ENCODE data around the gene ZC3H18.
"Not testable (repeated sequence)": the region's sequence is repeated elsewhere in the genome, so short reads cannot be mapped to it uniquely, and the experiment has no call there.

The ZC3H18 gene

DNA sequence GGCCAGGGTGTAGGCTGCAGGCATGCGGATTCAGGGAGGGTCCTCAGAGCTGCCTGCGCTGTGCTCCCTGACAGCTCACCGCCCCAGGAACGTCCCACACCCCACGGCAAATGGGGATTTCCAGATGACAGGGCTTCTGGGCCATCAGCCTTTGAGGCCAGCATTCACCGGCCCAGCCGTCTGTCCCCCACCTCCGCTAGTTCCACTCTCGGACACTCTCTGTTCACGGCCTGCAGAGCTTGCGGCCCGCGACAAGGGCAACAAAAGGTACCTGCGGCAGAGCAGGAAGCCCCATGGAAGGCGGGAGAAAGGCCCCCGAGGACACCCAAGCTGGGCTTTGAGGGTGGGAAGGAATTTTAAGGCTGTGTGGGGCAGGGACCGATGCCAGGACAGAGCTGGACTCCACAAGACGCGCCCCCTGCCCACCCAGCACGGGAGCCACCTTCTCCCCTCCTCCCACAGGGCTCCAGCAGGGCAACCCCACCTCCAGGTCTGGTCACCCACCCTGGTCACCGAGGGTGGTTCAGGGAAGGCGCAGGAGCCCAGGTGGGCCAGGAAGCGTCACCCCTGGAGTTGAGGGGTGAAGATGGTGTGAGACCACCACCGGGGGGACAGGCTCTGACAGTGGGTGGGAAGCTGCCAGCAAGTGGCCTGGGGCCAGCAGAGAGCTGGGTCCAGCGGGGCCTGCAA, 86.2 kb downstream of the ZC3H18 start:
- DNase-seq, result no peak

DNA sequence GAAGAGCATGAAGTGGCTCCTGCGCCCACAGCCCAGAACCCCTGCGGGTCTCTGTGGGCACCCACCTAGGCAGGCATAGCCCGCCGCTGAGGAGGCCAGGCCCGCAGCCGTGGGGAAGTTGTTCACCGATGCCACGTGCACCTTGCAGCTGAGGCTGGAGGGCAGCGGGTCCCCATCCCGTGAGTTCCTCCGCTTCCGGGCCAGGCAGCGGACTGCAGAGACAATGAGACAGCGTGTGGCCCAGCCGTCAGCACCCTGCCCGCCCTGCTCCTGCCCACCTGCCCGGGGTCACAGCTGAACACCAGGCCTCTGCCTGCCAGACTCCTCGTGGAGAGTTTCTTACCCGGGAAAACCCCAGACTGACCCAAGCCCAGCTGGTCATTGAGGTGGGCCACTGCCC, 87.2 kb downstream of the ZC3H18 start:
- DNase-seq, result no peak

DNA sequence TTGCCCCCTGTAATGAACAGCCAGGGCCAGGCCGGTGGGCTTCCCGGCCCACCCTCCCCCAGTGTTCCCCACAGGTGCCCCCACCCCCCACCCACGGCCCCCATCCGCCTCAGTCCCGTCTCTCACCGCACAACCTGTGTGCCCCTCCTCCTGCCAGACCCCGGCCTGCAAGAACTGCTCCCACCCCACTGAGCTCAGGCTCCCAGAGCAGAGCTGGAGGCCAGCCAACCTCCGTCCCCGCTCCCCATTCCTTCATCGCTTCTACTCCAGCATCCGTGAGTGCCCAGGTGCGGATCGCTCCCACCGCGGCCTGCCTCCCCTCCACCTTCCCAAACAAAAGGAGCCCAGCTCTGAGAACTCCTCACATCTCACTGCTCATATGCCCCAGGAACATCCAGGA, 88.5 kb downstream of the ZC3H18 start:
- no peak for DNase-seq

DNA sequence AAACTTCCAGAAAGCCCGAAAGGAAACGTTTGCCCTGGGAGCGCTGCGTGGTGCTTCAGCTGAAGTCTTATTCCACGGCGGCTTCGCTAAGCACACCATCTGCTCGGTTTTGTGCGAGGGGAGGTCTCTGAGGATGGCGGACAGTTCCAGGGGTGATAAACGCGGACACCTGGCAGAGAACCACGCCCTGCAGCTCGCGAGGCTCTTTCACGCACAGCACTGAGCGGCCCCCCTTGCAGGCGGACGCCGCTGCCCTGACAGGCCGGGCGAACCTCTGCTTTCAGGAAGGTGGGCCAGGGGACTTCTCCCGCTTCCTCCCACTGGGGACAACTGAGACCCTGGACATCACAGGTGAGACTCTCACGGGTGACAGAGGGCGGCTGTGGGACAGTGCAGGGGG, 89.0 kb downstream of the ZC3H18 start:
- DNase-seq, result no peak

DNA sequence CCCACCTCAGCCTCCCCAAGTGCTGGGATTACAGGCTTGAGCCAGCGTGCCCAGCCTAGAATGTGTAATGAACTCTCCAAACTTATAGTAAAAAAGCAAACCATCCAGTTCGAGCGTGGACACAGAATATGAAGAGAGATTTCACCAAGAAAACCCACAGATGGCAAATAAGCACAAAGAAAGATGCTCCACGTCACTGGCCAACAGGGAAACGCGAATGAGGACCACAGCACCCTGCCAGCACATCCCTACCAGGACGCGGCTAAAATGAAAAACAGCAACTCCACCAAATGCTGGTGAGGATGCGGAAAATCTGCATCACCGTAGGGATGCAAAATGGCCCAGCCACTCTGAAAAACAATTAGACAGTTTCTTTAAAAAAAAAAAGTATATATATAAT, 91.3 kb downstream of the ZC3H18 start:
- no peak for DNase-seq

GRCh38 chr16:88662222-88662842, 92.1 kb downstream of the ZC3H18 start:
- DNase-seq, result no peak

- peak; percentile 99 for DNase-seq
Measured at GRCh38 chr16:88662843-88663606, 92.8 kb downstream of the ZC3H18 start, which contains the start of gene MVD. Gene MVD, minus strand, starts transcription at chr16:88663091. Its CDS starts 11 bp downstream, at chr16:88663080.

GRCh38 chr16:88665148-88665547, 94.9 kb downstream of the ZC3H18 start:
- no peak for DNase-seq

DNA sequence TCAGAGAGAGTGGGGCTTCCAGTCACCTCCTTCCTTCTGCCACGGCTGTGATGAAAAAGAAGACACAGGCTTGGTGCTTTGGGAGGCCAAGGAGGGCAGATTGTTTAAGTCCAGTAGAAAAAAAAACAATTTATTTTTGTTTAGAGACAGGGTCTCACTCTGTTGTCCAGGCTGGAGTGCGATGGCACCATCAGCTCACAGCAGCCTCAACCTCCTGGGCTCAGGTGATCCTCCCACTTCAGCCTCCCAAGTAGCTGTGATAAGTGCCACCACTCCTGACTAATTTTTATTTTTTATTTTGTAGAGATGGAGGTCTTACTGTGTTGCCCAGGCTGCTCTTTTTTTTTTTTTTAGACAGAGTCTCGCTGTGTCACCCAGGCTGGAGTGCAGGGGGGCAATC, 95.4 kb downstream of the ZC3H18 start:
- no peak for DNase-seq

DNA sequence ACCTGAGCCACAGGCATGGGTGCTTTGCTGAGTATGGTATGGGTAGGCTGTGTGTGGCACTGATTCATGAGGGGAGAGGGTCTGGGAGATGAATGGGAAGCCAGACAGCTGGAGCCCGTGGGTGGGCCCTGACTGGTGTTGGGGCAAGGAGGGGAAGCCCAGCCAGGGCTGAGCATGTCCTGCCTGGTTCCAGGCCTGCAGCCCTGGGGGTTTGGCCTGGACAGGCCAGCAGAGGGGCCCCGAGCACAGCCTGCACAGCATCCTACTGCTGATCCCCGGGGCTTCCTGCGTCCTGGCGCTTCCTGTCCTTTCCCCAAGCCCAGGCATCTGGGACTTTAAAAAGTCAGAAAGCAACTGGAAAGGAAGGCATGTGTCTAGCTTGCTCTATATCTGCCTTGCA, 97.3 kb downstream of the ZC3H18 start:
- DNase-seq, result no peak

- not testable (repeated sequence) for DNase-seq
Measured at GRCh38 chr16:88669493-88669892, 99.3 kb downstream of the ZC3H18 start.

DNA sequence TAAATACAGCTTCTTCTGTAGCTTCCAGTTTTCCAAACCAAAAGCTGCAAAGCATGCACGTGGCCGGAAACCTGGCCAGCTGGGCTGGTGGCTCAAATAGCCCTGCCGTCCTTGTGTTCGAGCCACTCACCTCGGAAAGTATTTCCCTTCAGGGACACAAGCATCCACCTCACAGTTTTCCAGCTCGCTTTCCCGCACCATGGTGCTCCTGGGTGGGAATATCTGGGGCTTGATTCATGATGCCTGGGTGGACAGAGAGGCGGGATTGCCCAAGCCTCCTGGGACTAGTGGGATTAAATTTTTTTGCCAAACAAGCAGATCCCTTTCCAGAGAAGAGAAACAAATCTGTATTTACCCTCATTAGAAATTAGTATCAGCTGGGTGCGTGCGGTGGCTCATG, 99.8 kb downstream of the ZC3H18 start:
- no peak for DNase-seq

GRCh38 chr16:88671806-88672205, 101.6 kb downstream of the ZC3H18 start:
- no peak for DNase-seq

DNA sequence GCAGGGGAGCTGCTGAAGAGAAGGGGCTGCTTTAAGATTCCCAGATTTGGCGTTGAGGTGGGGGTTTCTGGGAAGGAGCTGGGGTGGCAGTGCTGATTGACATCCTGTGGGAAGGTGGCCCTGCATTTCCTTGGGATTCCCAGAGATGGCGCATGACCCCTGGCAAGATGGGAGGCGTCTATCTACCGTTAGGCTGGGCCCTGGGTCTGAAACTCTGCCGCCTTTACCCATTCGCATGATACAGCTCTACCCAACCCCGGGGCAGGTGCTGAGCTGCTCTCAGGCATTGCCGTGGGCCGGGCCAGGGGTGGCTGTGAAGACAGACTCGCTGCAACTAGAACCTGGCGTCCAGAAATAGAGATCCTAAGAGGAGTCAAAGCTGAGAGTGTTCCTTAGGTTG, 102.6 kb downstream of the ZC3H18 start:
- DNase-seq, result no peak

GRCh38 chr16:88673716-88674379, 103.6 kb downstream of the ZC3H18 start:
- DNase-seq, result no peak

DNA sequence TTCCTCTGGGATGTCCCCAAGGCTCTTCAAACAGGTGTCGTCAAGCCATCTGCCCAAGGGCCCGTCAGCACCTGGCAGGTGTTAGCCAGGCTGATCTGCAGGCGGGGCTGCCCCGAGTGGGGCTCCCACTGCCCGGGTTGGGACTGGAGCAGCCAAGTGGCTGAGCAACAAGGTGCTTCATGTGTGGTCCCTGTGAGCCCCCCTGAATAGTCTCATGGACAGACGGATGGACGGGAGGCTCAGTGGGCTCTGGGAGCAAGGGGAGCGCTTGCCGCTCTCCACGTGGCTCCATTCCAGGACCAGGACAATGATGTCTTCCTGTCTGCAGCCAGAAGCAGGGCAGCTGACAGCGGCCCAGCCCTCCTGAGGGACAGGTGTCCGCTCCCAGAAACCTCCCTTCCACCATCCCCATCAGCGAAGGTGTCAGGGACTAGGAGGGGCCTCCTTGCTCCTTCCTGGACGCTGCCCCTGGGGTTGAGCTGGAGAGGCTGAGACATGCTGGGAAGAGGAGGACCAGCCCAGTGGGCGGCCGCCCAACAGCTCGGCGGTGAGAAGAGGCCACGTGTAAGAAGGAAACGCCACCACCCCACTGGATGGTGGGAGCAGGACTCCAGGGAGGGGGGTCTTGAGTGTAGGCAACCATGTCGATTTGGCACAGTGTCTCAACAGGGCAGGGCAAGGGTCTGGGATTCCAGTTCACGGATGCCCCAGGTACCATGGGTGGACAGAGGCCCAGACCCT, 106.5 kb downstream of the ZC3H18 start:
- no peak for DNase-seq

GRCh38 chr16:88677721-88678120, 107.5 kb downstream of the ZC3H18 start:
- DNase-seq, result no peak

DNA sequence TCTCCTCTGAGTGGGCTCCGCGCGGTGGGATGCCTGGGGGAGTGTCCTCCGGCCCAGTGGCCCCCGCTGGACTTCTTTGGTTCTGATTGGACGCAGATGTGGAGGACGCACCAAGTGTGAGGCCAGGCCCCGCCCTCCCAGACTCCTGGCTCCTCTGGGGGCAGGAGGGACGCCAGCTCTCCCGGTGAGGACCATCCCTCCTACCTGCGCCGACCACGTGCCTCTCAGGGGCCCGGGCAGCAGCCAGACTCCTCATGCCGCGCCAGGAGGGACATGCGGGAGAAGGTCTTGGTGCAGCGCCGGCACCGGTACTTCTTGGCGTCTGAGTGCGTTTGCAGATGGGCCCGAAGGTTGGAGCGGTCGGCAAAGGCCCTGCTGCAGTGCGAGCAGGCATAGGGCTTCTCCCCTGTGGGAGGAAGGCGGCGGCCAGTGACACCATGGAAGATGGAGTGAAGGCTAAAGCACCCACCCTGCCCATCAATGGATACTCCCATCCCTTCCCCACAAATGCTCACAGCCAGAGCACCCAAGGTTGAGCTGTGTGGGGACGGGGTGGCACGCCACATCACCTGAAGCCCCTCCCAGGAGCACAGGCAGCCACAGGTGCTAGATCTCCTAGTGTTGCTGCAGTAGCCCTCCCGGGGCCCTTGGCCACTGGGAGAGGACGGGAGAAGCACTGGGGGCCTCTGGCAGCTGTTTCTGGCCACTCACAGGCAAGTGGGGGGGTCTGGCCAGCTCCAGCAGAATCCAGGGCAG, 108.2 kb downstream of the ZC3H18 start:
- DNase-seq, result no peak

DNA sequence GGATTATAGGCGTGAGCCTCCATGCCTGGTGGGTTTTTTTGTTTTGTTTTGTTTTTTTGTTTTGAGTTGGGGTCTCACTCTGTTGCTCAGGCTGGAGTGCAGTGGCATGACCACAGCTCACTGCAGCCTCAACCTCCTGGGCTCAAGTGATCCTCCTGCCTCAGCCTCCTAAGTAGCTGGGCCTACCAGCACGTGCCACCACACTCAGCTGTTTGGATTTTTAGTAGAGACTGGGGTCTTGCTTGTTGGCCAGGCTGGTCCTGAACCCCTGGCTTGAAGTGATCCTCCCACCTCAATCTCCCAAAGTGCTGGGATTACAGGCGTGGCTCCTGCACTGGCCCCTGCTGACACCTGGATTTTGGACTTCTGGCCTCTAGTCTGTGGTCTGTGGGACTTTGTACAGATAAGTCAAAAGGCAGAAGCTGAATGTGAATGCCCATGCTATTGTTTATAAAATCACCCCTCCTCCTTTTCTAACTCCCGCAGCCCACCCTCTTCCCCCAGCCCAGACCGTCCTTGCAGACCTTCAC, 110.4 kb downstream of the ZC3H18 start:
- DNase-seq, result no peak

GRCh38 chr16:88681084-88681680, 111.0 kb downstream of the ZC3H18 start:
- no peak for DNase-seq
